HCT116 (cell line): ENCODE measurements around the gene C1orf105. TPM values are rescaled to one million over a fixed set of nuclear protein-coding genes. Genes with fewer than 3 reads are reported as not detected.

Experiments
- ATAC-seq: fragments of 200-7000 bp; cut with Tn5 transposase; 2 replicates; pipeline ENCODE4 v1.9.1; 2020; ENCODE audit warnings: mild to moderate bottlenecking, moderate library complexity
- BruUV-seq: library from RNA; stranded (reverse); fragments of 400-500 nt; replicated peaks from 2 replicates; lab custom pipeline; 2021; lab: Mats Ljungman, UMichigan
- CTCF ChIA-PET: fragments of 300-600 bp; sonication (Branson Sonifier 250); formaldehyde crosslinking; loops from one replicate; lab custom pipeline; 2021; ENCODE audit warnings: antibody characterized with exemption; lab: Charles Lee
- POLR2A ChIA-PET: fragments of 300-600, 350-600 bp; sonication (Branson Sonifier 250); formaldehyde crosslinking; loops from one replicate; lab custom pipeline; 2021; ENCODE audit warnings: antibody characterized with exemption; lab: Charles Lee
- RAD21 ChIA-PET, 2 experiments: fragments of 300-600 bp; sonication (Branson Sonifier 250); formaldehyde crosslinking; loops; one replicate each; lab custom pipeline; 2023; ENCODE audit warnings: low total read pairs in 2 of 2; ENCODE audit not compliant: uncharacterized antibody in 2 of 2, unreplicated experiment in 2 of 2, low non-redundant PET in 1 of 2; lab: Charles Lee
- DNase-seq: peaks from one replicate; pipeline ENCODE4 v3.0.0-alpha.2; 2010; ENCODE audit warnings: low read depth, low spot score
- H2AFZ ChIP-seq: fragments of 200-600 bp; shearing (Covaris generic), sonication (generic); 2 replicates; pipeline ENCODE4 v1.6.1; 2017; ENCODE audit warnings: low read depth, mixed run types, mixed read lengths, antibody characterized with exemption, low read length; ENCODE audit not compliant: poor library complexity, severe bottlenecking
- H3K27ac ChIP-seq: 2 replicates; pipeline ENCODE4 v1.5.1; 2012; ENCODE audit warnings: low read depth, low read length
- H3K27me3 ChIP-seq: fragments of 200-600 bp; sonication (generic); 2 replicates; pipeline ENCODE4 v1.6.1; 2016; ENCODE audit warnings: mixed run types, low read length, mixed read lengths; ENCODE audit not compliant: insufficient read depth
- H3K36me3 ChIP-seq, 2 experiments: fragments of 200-500 bp in 1 of 2; fragments of 200-600 bp in 1 of 2; sonication (Bioruptor generic) in 1 of 2; sonication (generic) in 1 of 2; 2 replicates each; pipeline versions ENCODE4 v1.5.1 to v1.6.1; 2014 to 2016; ENCODE audit warnings: low read length in 2 of 2, inconsistent platforms in 1 of 2, mixed read lengths in 1 of 2, mixed run types in 1 of 2; ENCODE audit not compliant: insufficient read depth in 2 of 2, control insufficient read depth in 1 of 2
- H3K4me1 ChIP-seq, 2 experiments: fragments of 200-600 bp in 1 of 2; sonication (generic) in 1 of 2; 2 replicates each; pipeline versions ENCODE4 v1.5.1 to v1.6.1; 2012 to 2017; ENCODE audit warnings: low read length in 2 of 2, inconsistent platforms in 1 of 2, mild to moderate bottlenecking in 1 of 2, mixed read lengths in 1 of 2, mixed run types in 1 of 2, moderate library complexity in 1 of 2; ENCODE audit not compliant: insufficient read depth in 2 of 2, control insufficient read depth in 1 of 2
- H3K4me2 ChIP-seq: fragments of 200-600 bp; sonication (generic); 2 replicates; pipeline ENCODE4 v1.6.1; 2017; ENCODE audit warnings: mixed run types, low read length, mixed read lengths
- H3K4me3 ChIP-seq, 2 experiments: fragments of 200-600 bp in 1 of 2; sonication (generic) in 1 of 2; replicated peaks in 1 of 2; 2 replicates each; pipeline ENCODE4 v1.5.1; 2011 to 2016; ENCODE audit warnings: low read length in 2 of 2, control low read depth in 1 of 2, low read depth in 1 of 2, mild to moderate bottlenecking in 1 of 2, mixed read lengths in 1 of 2, mixed run types in 1 of 2
- H3K79me2 ChIP-seq: fragments of 200-600 bp; sonication (generic); 2 replicates; pipeline ENCODE4 v1.6.1; 2017; ENCODE audit warnings: mild to moderate bottlenecking, mixed run types, low read length, moderate library complexity, mixed read lengths; ENCODE audit not compliant: insufficient read depth
- H3K9ac ChIP-seq: fragments of 200-600 bp; sonication (generic); 2 replicates; pipeline ENCODE4 v1.6.1; 2016; ENCODE audit warnings: low read length, mixed read lengths
- H3K9me2 ChIP-seq: fragments of 200-600 bp; sonication (generic), shearing (Covaris generic); 2 replicates; pipeline ENCODE4 v1.6.1; 2017; ENCODE audit warnings: mixed run types, mild to moderate bottlenecking, moderate library complexity; ENCODE audit not compliant: insufficient read depth
- H3K9me3 ChIP-seq, 2 experiments: fragments of 200-500 bp in 1 of 2; fragments of 200-600 bp in 1 of 2; sonication (Bioruptor generic) in 1 of 2; sonication (generic) in 1 of 2; 2 replicates each; pipeline ENCODE4 v1.6.1; 2014 to 2017; ENCODE audit warnings: low read length in 2 of 2, mixed read lengths in 2 of 2, inconsistent platforms in 1 of 2, low read depth in 1 of 2, mild to moderate bottlenecking in 1 of 2, mixed run types in 1 of 2, moderate library complexity in 1 of 2; ENCODE audit not compliant: control insufficient read depth in 1 of 2, insufficient read depth in 1 of 2
- H4K20me1 ChIP-seq: fragments of 200-600 bp; sonication (generic), shearing (Covaris generic); 2 replicates; pipeline ENCODE4 v1.6.1; 2017; ENCODE audit warnings: mixed run types, mild to moderate bottlenecking, moderate library complexity; ENCODE audit not compliant: insufficient read depth
- ATF3 ChIP-seq: IDR thresholded peaks from 2 replicates; pipeline ENCODE4 v1.6.1; 2012
- CTCF ChIP-seq, 3 experiments: fragments of 200-600 bp in 1 of 3; sonication (generic) in 1 of 3; IDR thresholded peaks in 2 of 3; conservative IDR thresholded peaks in 1 of 3; 2 replicates each; pipeline ENCODE4 v1.5.1; 2012 to 2017; ENCODE audit warnings: low read depth in 2 of 3, low read length in 2 of 3, antibody characterized with exemption in 1 of 3, borderline replicate concordance in 1 of 3, control low read depth in 1 of 3, mild to moderate bottlenecking in 1 of 3, mixed read lengths in 1 of 3, mixed run types in 1 of 3, moderate library complexity in 1 of 3; ENCODE audit not compliant: insufficient read depth in 1 of 3
- EGR1 ChIP-seq: IDR thresholded peaks from 2 replicates; pipeline ENCODE4 v1.6.1; 2012; ENCODE audit warnings: low read depth
- ELF1 ChIP-seq: IDR thresholded peaks from 2 replicates; pipeline ENCODE4 v1.6.1; 2012; ENCODE audit warnings: low read depth, borderline replicate concordance
- MAX ChIP-seq: IDR thresholded peaks from 2 replicates; pipeline ENCODE4 v1.6.1; 2012
- POLR2AphosphoS5 ChIP-seq: IDR thresholded peaks from 2 replicates; pipeline ENCODE4 v1.6.1; 2011; ENCODE audit warnings: mild to moderate bottlenecking, low read depth, low read length, moderate library complexity
- REST ChIP-seq: IDR thresholded peaks from 2 replicates; pipeline ENCODE4 v1.6.1; 2012; ENCODE audit warnings: low read depth
- TCF7L2 ChIP-seq: IDR thresholded peaks from 2 replicates; pipeline ENCODE4 v1.7.0; 2011; ENCODE audit warnings: borderline replicate concordance, inconsistent platforms; ENCODE audit not compliant: insufficient read depth, insufficient read length; ENCODE audit errors: extremely low read depth
- ZFX ChIP-seq: fragments of 450-650 bp; IDR thresholded peaks from 2 replicates; pipeline ENCODE4 v1.6.1; 2017
- intact Hi-C: fragments of 100-400 bp; cut with micrococcal nuclease; formaldehyde crosslinking; loops from 2 replicates; pipeline ENCODE4 v1.10.0; 2022
- total RNA-seq: library from RNA; stranded (reverse); gene quantifications from one replicate; pipeline ENCODE4 v1.2.1, GENCODE V29; 2021; ENCODE audit not compliant: unreplicated experiment

The C1orf105 gene
- total RNA-seq, 1 experiment from 2014 or later = not detected

- ChIA-PET POLR2A (no interaction called here), CTCF (no interaction called here), RAD21 (no interaction called here)
- H3K9me3 ChIP-seq = no peaks in the 10 kb centered on the region
- no TSS peak for BruUV-seq
- H3K4me2 ChIP-seq = no peak overlapping the region
- ATAC-seq (no peak), DNase-seq (no peak)
- H3K36me3 ChIP-seq = no peaks in the 10 kb centered on the region
- H3K27me3 ChIP-seq = no peaks in the 10 kb centered on the region
- no peak overlapping the region for H3K4me3 ChIP-seq
- H3K27ac ChIP-seq = no peak overlapping the region
- intact Hi-C loops = no loop called here
- H4K20me1 ChIP-seq = no peaks in the 10 kb centered on the region
- no peak overlapping the region for H2AFZ ChIP-seq
- TF ChIP-seq MAX = no peak
- no peak for TF ChIP-seq TCF7L2
- no peak for TF ChIP-seq EGR1
- no peak for TF ChIP-seq CTCF (IDR thresholded peaks at IDR 0.05 in 2 of 3, conservative IDR thresholded peaks at IDR 0.05 in 1 of 3; ENCODE audit: borderline replicate concordance in 1 of 3, insufficient read depth in 1 of 3, low read depth in 2 of 3, low read length in 2 of 3)
- no peak for TF ChIP-seq REST
- no peak for TF ChIP-seq POLR2AphosphoS5
- TF ChIP-seq ATF3 = no peak
- no peak for TF ChIP-seq ELF1
- TF ChIP-seq ZFX = no peak
- no peak overlapping the region for H3K9ac ChIP-seq
- H3K9me2 ChIP-seq = no peaks in the 10 kb centered on the region
- H3K79me2 ChIP-seq = no peaks in the 10 kb centered on the region
- peaks cover 5 to 7% of the 10 kb centered on the region in 2 experiments; a peak in 3 of 4 replicates for H3K4me1 ChIP-seq
Measured at GRCh38 chr1:172394811-172395210, 25.7 kb upstream of the C1orf105 start.
